Stimulated activated CD8-positive, alpha-beta memory T cell treated with anti-CD3 and anti-CD28 coated beads, Interleukin-7, amount 100 ng/mL, for 1 hour (primary cell): ENCODE results near the gene POLDIP2.

Source experiments
- DNase-seq, 2 donors: peaks; one replicate each; pipeline ENCODE4 v3.0.0-alpha.2; 2020; ENCODE audit warnings: low read depth in 2 of 2

The POLDIP2 gene, protein sequence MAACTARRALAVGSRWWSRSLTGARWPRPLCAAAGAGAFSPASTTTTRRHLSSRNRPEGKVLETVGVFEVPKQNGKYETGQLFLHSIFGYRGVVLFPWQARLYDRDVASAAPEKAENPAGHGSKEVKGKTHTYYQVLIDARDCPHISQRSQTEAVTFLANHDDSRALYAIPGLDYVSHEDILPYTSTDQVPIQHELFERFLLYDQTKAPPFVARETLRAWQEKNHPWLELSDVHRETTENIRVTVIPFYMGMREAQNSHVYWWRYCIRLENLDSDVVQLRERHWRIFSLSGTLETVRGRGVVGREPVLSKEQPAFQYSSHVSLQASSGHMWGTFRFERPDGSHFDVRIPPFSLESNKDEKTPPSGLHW

DNA sequence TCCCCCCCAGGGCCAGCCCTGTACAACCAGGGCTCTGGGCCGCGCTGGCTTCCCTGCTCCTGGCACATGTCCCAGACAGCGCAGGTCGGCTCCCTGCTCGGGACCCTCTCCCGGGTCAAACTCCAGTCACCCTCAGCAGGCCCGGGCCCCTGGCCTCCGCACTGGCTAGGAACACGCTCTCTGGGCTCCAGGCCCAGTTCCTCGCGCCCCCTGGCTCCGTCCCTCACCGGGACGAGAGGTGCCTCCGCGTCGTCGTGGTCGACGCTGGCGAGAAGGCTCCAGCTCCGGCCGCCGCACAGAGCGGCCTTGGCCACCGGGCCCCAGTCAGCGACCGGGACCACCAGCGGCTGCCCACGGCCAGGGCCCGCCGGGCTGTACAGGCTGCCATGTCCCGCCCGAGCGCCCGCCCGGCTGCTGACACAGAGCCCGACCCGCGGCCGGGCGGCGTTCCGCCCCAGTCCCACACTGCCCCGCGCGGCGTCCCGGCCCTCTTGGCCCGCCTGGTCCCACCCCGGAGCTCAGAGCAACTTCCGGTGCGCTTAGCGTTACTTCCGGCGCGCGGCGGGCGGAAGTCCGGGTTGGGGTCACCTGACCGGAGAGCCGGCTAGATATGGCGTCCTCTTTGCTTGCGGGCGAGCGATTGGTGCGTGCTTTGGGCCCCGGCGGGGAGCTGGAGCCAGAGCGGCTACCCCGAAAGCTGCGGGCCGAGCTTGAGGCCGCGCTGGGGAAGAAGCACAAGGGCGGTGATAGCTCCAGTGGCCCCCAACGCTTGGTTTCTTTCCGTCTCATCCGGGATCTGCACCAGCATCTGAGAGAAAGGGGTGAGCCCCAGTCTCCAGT, at the start of gene POLDIP2:
Gene POLDIP2 (minus strand): TSS at position 467 of the 840 bp plus-strand sequence. CDS start 79 bp downstream, at position 388.
- peak; percentile 90 to 93 for DNase-seq

DNA sequence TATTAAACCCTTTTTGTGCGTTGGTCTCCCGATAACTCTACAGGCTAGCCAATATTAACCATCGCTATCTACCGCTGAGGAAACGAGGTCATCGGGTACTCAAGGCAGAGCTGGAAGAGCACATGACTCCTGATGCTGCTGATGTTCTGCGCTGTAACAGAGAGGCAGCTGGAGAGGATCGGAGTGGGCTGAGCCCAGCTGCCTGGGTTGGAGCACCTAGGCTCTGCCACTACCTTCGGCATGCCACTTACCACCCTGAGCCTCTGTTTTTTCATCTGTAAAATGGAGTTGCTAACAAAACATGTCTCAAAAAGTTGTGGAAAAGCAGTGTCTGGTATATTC, 49.1 kb upstream of the POLDIP2 start:
- DNase-seq, result no peak

DNA sequence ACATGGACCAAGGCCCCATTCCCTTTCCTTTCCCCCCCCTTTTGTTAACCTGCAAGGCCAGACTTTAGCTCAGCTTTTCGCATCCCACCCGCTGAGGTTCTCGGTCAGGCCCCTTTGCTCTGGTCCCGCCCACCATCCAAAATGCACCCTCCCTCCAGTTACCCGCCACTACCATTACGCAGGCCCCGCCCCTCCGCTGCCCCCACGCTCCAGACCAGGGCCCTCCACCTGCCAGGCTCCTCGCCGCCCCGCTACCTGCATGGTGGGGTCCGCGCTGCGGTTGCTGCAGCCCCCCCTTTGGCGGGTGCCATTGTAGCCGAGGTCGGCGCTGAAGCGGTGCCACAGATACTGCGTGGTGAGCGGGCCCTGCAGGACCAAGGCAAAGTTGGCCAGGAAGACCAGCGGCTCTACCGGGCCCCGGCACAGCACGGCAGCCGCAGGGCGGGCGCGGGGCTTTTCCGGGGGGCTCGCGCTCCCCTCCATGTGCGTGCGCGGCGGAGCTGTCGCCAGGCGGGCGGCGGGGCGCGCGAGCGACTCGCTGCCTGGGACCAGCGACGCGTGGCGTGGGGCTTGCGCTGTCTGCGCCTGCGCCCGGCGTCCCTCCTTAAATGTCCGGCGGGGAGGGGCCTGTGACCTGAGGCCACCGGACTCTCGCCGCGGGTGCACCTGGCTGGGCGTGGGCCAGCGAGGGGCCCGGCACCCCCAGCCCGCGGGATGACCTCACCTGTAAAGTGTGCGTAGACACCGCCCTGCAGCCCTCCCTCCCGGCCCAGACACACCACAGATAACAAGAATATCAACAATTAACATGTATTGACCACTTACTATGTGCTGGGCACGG, 48.5 kb upstream of the POLDIP2 start, which contains the start of gene SLC46A1:
Gene SLC46A1 (minus strand): TSS at position 581 of the 841 bp plus-strand sequence. CDS start 98 bp downstream, at position 483.
- no peak for DNase-seq

DNA sequence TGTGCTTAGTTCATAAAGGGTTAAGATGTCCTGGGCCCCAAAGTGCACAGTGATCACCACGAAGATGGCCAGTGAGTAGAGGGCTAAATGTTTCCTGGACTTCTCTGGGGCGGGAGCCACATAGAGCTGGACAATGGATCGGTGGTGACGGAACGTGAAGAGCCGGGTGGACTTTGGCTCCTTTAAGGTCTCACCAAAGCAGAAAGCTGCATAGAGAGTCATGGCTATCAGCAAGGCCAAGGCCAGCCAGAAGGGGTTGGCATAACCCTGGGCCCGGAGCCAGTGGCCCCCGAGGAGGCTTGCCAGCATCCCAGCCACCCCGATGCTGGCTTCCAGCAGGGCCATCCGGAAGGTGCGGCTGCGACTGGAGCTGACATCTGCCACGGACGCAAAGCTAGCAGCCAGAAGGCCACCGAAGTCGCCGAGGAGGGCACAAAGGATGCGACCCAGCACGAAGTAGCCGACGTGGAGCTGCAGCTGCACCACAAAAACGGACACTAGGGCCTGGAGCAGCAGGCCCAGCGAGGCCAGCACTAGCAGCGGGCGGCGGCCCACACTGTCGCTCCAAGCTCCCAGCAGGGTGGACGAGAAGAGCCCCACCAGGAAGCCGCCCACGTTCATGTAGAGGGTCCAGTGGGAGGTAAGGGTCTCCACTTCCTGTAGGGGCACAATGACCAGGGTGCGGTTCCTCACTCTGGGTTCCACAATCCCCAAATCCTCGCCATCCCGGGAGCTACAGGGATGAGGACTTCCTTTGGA, 47.7 kb upstream of the POLDIP2 start:
- DNase-seq, result no peak

DNA sequence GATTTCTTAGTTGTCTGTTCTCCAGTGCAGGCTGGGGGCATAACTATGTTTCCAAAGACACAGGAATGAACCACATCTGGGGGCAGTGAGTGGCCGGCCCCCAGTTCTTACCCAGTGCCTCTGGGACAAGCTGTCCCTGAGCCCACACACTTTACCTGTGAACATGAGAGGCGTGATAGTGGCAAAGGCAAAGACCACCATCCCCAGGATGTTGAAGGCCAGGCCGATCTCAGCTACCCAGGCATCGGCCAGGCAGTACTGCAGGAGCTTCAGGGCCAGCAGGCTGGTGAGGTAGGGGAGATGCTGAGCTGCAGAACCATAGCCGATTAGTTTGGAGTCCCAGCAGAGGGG, 47.1 kb upstream of the POLDIP2 start:
- DNase-seq, result no peak

DNA sequence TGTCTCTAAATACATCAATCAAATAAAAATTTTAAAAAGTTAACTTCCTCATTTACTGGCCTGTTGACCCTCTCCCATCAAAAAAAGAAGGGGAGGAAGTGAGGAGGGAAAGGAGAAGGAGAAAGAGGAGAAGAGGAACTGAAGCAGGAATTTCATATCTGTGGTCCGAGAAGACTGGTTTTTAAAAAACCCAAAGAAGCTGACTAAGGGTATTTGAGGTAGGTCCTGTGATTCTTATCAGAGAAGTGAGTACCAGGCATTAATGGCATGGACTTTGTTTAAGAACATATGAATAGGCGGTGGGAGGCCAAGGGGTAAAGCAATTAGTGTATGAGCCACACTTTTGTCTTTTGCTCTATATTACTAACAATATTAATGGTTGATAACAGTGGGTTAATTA, 46.7 kb upstream of the POLDIP2 start:
- no peak for DNase-seq

DNA sequence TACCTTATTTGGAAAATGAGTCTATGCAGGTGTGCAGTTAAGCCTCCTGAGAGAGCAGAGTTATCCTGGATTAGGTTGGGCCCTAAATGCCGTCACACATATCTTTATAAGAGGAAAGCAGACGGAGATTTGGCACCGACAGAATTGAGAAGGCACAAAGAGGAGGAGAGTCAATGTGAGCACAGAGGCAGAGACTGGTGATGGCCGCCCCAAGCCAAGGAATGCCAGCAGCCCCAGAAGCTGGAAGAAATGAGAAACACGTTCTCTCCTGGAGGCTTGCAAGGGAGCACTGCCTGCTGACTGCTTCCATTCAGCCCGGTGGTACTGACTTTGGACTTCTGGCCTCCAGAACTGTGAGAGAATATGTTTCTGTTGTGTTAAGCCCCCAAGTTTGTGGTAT, 45.5 kb upstream of the POLDIP2 start:
- DNase-seq, result no peak

DNA sequence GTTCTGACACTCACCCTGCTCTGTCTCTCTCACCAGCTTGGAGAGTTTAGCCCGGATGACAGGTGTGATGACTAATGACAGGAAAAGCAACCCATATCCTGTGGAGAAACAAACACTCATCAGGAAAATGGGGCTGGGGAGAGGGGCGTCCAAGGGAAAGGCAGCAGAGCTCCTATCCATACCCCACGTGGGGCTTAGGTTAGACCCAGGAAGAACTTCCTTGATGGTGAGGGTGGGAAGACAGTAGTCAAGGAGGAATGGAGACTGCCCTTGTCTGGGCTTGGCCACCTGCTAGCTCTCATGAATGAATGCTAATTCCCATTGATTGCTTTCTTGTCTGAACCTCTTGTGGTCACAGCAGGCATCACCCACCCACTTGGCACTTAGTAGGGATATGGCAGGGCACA, 44.9 kb upstream of the POLDIP2 start:
- DNase-seq, result no peak

DNA sequence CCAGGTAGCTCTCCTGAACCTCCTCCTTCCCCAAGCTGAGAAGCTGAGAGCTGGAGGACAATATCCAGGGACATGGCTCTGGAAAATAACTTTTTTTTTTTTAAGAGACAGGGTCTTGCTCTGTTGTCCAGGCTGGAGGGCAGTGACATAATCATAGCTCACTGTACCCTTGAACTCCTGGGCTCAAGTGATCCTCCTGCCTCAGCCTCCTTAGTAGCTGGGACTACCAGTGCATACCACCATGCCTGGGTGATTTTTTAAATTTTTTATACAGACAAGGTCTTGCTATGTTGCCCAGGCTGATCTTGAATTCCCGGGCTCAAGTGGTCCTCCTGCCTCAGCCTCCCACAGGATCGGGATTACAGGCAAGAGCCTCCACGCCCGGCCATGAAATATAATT, 42.5 kb upstream of the POLDIP2 start:
- DNase-seq, result no peak

DNA sequence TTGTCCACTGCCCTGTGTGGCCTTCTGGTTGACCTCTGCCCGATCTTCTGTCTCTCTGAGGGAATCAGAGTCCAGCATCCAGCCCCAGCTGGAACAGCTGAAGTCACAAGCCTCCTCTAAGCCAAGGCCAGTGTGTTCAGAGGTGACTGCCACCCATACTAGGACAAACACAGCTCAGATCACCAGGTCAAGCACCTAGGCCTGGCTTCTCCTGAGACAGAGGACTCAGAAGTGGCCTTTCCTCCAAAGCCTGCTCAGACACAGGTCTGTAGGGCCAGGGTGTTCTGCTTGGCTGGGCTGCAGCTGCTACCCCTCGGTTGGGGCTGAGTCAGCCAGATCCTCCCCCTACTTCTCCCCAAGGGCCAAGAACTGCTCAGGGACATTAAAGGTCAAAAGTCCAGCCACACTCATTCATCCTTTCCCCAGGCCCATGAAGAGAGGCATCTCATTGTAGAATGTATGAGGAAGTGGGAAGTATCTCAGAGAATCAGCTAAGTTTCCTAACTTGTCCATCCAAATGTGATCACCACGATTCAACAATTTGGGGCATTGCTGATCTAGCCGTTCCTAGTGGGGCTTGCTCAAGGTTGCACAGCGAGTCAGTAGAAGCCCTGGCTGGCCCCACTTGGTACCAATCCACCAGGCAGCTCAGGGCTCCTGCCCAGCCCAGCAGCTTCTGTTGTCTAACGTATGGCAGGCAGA, 41.1 kb upstream of the POLDIP2 start:
- DNase-seq, result no peak

DNA sequence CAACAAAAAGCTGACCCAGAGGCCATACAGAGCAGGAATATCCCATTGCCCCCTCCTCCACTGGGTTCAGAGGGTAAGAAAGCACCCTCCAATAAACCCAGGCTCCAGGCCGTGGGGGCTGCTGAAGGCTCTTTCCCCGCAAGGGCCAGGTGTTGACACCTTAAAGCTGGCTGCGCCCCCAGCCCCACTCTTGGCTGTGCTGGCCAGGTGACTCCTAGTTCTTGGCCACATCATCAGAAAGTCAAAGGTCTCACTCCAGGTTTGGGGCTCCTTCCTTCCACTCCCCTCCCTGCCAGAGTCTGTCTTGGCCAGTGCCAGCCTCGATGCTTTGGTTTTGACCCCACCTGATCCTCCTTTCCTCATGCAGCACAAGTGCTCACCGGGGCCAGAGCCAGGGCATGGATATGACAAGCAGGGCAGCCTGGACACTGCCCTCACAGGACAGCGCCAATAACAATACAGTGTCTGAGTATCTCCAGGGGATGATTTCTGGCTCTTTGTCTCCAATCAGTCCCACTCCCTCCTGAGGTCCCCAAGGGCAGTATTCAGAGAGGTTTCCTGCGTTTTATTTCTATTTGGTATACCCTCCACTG, 40.5 kb upstream of the POLDIP2 start:
- DNase-seq, result no peak

DNA sequence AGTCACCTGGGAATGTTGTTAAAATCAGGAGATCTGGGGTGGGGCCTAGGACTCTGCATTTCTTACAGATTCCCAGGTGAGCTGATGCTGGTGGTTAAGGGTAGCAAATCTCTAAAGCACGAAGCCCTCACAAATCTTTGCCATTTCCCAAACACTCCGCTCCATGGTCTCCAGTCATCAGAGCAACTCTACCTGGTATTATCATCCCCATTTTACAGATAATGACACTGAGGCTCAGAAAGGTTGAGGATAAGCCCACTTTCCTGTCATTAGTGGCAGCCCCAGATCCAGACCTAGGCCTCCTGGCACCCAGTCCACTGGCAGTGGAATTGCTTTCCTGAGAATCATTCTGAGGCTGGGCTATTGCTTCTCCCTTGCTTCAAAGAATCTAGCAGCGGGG, 39.9 kb upstream of the POLDIP2 start:
- DNase-seq, result no peak

DNA sequence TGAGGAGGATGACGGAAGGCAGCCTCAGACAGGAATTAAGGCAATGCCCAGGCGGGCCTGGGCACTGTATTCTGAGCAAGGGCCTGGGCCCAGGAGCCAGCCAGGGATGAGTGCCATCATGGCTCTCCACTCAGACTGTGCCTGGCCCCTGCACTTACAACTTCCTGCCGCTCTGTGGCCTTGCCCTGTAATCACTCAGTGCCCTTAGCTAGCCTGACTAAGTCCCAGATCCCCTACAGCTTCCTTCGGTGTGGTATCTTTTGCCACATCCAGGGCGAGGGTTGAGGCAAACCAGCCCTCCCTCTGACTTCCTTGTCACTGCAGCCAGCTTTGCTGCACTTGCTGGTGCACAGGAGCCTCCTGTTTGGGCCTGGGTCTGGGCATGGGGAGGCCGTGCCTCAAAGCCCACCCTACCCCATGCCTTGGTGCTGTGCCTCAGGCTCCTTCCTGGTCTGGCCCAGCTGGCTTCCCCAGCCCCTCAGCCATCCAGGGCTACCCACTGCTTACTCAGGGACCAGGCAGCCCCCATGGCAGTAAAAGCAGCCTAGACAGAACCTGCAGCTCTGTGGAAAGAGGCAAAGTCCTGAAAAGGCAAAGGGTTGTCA, 39.4 kb upstream of the POLDIP2 start:
- DNase-seq, result no peak

DNA sequence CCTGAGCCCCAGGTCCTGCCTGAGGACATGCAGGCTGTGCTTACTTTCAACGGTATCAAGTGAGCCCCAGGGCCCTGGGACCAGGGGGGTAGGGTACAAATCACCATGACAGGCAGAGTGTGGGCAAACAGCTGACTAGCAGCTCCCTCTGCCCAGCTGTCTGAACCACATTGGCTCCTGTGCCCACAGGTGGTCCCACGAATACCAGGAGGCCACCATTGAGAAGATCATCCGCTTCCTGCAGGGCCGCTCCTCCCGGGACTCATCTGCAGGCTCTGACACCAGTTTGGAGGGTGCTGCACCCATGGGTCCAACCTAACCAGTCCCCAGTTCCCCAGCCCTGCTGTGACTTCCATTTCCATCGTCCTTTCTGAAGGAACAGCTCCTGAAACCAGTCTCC, 38.6 kb upstream of the POLDIP2 start:
- no peak for DNase-seq

DNA sequence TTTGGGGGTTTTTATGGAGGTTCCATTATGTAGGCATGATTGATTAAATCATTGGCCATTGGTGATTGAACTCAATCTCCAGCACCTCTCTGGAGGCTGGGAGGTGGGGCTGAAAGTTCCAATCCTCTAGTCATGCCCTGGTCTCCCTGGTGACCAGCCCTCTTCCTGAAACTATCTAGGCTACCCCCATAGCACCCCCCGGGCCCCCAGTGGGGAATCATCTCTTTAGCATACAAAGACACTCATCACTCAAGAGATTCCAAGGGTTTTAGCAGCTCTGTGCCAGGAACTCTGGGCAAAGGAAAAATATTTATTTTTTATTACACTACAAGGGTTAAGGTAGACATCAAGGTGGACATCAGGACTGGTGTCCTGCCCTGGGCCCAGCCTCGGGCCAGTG, 38.1 kb upstream of the POLDIP2 start:
- DNase-seq, result no peak

DNA sequence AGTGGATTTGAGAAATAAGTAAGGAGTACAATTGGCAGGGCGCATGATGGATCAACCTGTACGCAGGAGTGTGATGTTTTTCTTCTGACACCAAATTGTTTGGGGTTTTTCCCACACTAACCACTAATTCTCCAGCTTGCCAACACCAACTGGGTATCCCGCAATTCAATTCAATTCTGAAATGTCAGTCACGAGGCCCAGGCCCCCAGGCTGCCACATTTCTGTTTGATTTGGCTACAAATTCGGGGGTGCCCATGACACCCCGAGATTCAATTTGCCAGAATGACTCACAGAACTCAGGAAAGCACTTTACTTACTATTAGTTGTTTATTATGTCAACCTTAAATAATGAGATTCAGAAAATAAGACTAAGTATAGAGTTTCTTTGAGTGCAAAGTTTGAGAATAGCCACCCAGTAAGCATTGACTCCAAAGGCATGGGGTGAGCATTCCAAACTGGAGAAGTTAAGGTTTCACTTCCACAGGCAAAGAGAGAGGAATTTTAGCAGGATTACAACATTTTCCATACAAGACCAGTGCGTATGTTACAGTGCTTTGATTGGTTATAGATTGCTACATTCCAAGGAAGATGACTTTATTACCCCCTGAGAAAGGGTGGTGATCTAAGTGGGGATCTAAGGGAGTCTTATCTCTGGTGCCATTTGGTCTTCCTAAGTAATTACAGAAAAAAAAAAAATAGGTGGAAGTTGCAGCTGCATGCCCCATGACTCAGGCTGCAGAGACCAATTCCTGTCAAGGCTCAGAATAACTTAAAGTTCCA, 37.2 kb upstream of the POLDIP2 start:
- DNase-seq, result no peak

DNA sequence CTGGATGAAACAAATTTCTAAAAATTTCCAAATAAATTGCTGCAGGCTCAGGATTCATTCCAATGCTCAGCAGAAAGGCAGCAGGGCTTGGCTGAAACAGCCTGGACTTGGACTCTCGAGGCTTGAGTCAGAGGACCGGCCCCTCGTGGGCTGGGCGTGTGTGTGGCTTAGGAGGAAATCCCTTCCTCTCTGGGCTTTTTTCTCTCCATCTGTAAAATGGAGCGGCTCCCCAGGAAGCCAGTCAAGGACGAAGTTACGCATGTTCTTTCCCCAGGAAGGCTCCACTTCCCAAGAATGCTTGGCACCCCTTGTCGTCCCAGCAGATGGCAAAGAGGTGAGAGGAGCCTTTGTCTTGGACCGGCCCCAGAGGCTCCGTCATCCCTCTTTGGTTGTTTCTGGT, 35.2 kb upstream of the POLDIP2 start:
- DNase-seq, result no peak

DNA sequence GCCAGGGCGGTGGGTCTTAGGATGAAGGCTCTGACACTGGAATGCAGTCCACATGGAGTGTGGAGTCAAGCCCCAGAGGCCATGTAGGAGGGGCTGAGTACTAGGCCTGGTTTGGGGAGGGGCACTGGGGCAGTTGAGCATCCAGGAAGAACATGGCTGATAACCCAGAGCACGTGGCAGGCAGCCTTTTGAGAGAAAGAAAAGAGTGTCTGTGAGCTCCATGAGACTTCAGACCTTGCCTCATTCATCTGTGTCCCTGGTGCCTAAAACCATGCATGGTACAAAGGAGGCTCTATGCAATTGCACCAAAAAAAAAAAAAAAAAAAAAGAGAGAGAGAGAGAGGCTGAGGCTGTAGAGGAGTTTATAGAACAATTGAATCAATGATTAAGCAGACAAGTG, 34.1 kb upstream of the POLDIP2 start:
- no peak for DNase-seq

DNA sequence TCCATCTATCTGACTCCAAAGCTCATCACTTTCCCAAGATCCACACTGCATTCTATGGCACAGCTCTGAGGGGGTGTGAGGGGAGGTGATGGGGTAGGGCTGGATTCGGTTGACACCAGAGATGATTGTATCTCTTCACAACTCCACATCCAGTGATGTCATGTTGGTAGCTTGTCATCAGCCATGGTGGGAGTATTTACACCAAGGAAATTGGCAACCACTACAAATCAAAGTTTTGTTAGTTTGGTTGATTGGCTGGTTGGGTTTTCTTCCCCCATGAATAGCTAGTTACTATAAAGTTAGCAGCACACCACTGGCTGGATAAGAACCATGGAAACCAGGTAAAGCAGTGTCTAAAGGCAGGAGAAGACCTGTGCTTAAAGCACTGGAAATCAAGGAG, 33.7 kb upstream of the POLDIP2 start:
- no peak for DNase-seq
